Activated CD8-positive, alpha-beta memory T cell treated with anti-CD3 and anti-CD28 coated beads, Interleukin-2, amount 10 ng/mL, durations not matched to agents 7 days and 5 days (primary cell): ENCODE measurements around the gene ABLIM2. TPM values are rescaled to one million over a fixed set of nuclear protein-coding genes. Genes with fewer than 3 reads are reported as not detected.

Experiments used
- ATAC-seq: fragments of 150-1000 bp; cut with Tn5 transposase; one replicate; pipeline ENCODE4 v1.10.0; 2021; ENCODE audit warnings: moderate library complexity
- CTCF ChIA-PET: fragments of 350-600 bp; sonication (Branson Sonifier 250); formaldehyde crosslinking; loops from one replicate; lab custom pipeline; 2021; ENCODE audit warnings: antibody characterized with exemption; lab: Charles Lee
- DNase-seq: peaks from one replicate; pipeline ENCODE4 v3.0.0-alpha.2; 2020
- H3K27ac Mint-ChIP-seq: one replicate; pipeline ENCODE4 v1.8.0; 2021; ENCODE audit warnings: mild to moderate bottlenecking, mixed read lengths
- H3K27me3 Mint-ChIP-seq: one replicate; pipeline ENCODE4 v1.8.0; 2021; ENCODE audit warnings: mixed read lengths
- H3K36me3 Mint-ChIP-seq: one replicate; pipeline ENCODE4 v1.8.0; 2021; ENCODE audit warnings: mild to moderate bottlenecking, mixed read lengths
- H3K4me1 Mint-ChIP-seq: one replicate; pipeline ENCODE4 v1.8.0; 2021; ENCODE audit warnings: mixed read lengths
- H3K4me3 Mint-ChIP-seq: one replicate; pipeline ENCODE4 v1.8.0; 2021; ENCODE audit warnings: mild to moderate bottlenecking, moderate library complexity, mixed read lengths
- H3K9me3 Mint-ChIP-seq: one replicate; pipeline ENCODE4 v1.8.0; 2022; ENCODE audit warnings: low read depth, mixed read lengths
- total RNA-seq, 2 experiments: library from RNA; stranded (reverse); gene quantifications; one replicate each; pipeline ENCODE4 v1.2.3, GENCODE V29; 2021

ABLIM2 gene
- total RNA-seq, 2 experiments from 2014 or later = 0.19 TPM; not detected in 1

GRCh38 chr4:8085491-8086117 is 73.0 kb downstream of the ABLIM2 start:
- H3K9me3 Mint-ChIP-seq = no peaks in the 10 kb centered on the region
- CTCF ChIA-PET = no interaction called here

DNA sequence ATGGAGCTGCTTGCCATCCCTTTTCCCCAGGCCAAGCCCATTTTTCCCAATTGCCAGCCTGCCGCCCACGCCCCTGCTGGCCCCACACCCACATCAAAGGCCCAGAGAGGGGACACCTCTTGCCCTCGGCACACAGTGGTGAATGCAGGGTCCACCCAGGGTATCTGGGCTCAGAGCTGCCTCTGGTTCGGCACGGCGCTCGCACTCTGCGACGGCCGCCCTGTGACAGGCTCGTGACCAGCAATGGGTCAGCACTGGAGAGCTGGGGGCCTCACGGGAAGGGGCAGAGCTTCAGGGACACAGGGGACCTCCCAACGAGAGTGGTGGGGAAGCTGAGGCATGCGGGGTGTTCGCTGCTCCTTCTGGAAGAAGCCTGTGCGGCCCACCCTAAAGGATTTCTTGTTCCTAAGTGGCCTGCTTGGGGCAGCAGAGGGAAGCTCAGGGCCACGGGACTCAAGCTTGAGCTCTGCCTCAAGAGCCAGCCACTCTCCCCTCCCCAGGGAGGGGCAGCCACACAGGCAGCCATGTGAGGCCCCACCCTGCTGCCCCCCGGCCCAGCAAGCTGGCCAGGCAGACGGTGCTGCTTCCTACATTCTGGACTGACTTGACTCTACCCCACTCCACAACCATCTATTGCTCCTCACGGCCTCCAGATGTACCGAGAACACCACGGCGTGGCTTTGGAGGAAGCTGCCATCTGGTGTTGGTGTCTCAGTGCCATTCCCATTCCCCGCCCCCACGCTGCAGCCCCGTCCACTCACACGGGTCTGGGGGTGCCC is 73.7 kb downstream of the ABLIM2 start:
- DNase-seq (no peak), ATAC-seq (no peak)
- Mint-ChIP-seq H3K4me3 (no peak overlapping the region), H3K36me3 (no peaks in the 10 kb centered on the region), H3K9me3 (no peaks in the 10 kb centered on the region), H3K27ac (no peak overlapping the region), H3K4me1 (no peaks in the 10 kb centered on the region), H3K27me3 (no peaks in the 10 kb centered on the region)
- CTCF ChIA-PET = no interaction called here

More at GRCh38 chr4:8085491-8086117, 73.0 kb downstream of the ABLIM2 start:
- DNase-seq (no peak), ATAC-seq (no peak)
- Mint-ChIP-seq H3K4me1 (no peaks in the 10 kb centered on the region), H3K27me3 (no peaks in the 10 kb centered on the region), H3K4me3 (no peak overlapping the region), H3K36me3 (no peaks in the 10 kb centered on the region), H3K27ac (no peak overlapping the region)

- Mint-ChIP-seq H3K9me3 (no peaks in the 10 kb centered on the region), H3K36me3 (no peaks in the 10 kb centered on the region), H3K27me3 (no peaks in the 10 kb centered on the region), H3K4me3 (no peak overlapping the region), H3K4me1 (no peaks in the 10 kb centered on the region), H3K27ac (no peak overlapping the region)
- ATAC-seq (no peak), DNase-seq (no peak)
- CTCF ChIA-PET = no interaction called here
Measured at GRCh38 chr4:8084031-8084660, 74.5 kb downstream of the ABLIM2 start.

GRCh38 chr4:8083086-8083825 is 75.4 kb downstream of the ABLIM2 start:
- no peaks in the 10 kb centered on the region for H3K27me3 Mint-ChIP-seq
- H3K9me3 Mint-ChIP-seq = no peaks in the 10 kb centered on the region
- H3K36me3 Mint-ChIP-seq = no peaks in the 10 kb centered on the region
- H3K4me1 Mint-ChIP-seq = no peaks in the 10 kb centered on the region
- no peak overlapping the region for H3K27ac Mint-ChIP-seq
- CTCF ChIA-PET = no interaction called here
- DNase-seq (no peak), ATAC-seq (no peak)
- no peak overlapping the region for H3K4me3 Mint-ChIP-seq

- Mint-ChIP-seq H3K27ac (no peak overlapping the region), H3K36me3 (no peaks in the 10 kb centered on the region), H3K4me3 (no peak overlapping the region), H3K27me3 (no peaks in the 10 kb centered on the region), H3K4me1 (no peaks in the 10 kb centered on the region), H3K9me3 (no peaks in the 10 kb centered on the region)
- CTCF ChIA-PET = no interaction called here
- DNase-seq (no peak), ATAC-seq (no peak)
Measured at GRCh38 chr4:8082517-8083055, 76.0 kb downstream of the ABLIM2 start.

GRCh38 chr4:8081621-8082516 is 76.7 kb downstream of the ABLIM2 start:
- no peak overlapping the region for H3K27ac Mint-ChIP-seq
- ATAC-seq (no peak), DNase-seq (no peak)
- H3K4me1 Mint-ChIP-seq = no peaks in the 10 kb centered on the region
- CTCF ChIA-PET = no interaction called here
- H3K9me3 Mint-ChIP-seq = no peaks in the 10 kb centered on the region
- no peak overlapping the region for H3K4me3 Mint-ChIP-seq
- no peaks in the 10 kb centered on the region for H3K36me3 Mint-ChIP-seq
- H3K27me3 Mint-ChIP-seq = no peaks in the 10 kb centered on the region

DNA sequence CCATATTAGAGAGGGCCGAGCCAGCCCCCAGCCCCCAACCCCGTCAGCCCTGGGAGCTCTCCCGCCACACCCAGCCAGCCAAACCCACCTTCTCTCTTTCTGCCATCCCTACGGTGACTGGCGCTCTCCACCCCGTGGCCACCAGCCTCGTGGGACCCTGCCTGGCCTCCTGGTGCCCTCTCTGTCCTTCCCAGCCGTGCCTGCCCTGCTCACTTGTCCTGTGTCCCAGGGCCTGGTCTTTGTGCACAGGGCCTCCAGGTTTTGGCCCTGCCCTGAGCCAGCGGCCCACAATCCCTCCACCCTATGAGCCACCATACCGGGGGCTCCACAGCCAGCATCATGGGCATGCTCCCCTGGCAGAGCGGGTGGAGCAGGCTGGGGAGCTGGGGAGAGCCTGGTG is 77.4 kb downstream of the ABLIM2 start:
- no peaks in the 10 kb centered on the region for H3K27me3 Mint-ChIP-seq
- CTCF ChIA-PET = no interaction called here
- no peaks in the 10 kb centered on the region for H3K36me3 Mint-ChIP-seq
- no peak for ATAC-seq
- no peak overlapping the region for H3K27ac Mint-ChIP-seq
- no peaks in the 10 kb centered on the region for H3K9me3 Mint-ChIP-seq
- DNase-seq = no peak
- no peak overlapping the region for H3K4me3 Mint-ChIP-seq
- no peaks in the 10 kb centered on the region for H3K4me1 Mint-ChIP-seq

GRCh38 chr4:8080754-8081065 is 77.9 kb downstream of the ABLIM2 start:
- Mint-ChIP-seq H3K9me3 (no peaks in the 10 kb centered on the region), H3K27ac (no peak overlapping the region), H3K4me1 (no peaks in the 10 kb centered on the region), H3K36me3 (no peaks in the 10 kb centered on the region), H3K4me3 (no peak overlapping the region), H3K27me3 (no peaks in the 10 kb centered on the region)
- CTCF ChIA-PET = interaction anchor here (0.9 kb wide), 1 partner anchor 96 kb away, joined by 3 read pairs; no protein-coding TSS in a partner anchor
- ATAC-seq = no peak
- no peak for DNase-seq

DNA sequence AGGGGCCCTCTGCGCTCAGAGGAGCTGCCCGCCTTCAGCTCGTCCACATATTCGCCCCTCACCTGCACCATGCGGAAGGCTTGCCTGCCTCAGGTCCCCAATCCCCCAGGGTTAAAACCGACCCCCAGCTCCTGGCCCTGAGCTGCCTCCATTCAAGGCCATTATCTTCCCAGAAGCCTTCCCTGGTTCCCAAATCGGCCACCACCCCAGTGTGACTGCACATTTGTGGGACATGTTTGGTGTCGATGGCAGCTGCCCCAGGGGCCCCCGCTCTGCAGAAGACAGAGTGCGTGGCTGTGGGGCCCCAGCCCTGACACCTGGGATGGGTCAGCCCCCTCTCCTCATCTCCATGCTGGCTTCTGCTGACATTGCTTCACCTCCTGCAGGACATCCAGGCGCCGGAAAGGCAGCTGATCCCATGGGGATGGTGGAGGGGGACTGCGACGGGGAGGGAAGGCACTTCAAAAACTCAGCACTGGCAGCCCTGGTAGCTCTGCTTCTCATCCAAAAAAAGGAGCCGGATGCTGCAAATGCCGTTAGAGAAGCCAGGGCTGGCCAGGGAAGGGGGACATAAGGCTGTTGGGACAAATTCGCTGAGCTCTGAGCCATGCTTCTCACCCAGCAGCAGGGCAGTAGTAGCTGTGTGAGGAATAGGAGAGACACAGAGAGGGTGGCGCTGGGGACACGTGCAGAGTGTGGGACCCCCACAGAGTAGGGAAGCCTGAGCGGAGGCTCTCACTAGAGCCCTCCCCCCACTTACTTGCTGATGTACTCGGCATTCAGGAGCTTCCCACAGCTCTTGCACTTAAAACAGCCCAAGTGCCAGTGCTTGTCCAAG is 78.5 kb downstream of the ABLIM2 start:
- Mint-ChIP-seq H3K9me3 (no peaks in the 10 kb centered on the region), H3K4me3 (no peak overlapping the region), H3K4me1 (no peaks in the 10 kb centered on the region), H3K27me3 (no peaks in the 10 kb centered on the region), H3K36me3 (no peaks in the 10 kb centered on the region), H3K27ac (no peak overlapping the region)
- no peak for ATAC-seq
- DNase-seq = no peak
- CTCF ChIA-PET = interaction anchor here (0.9 kb wide), 1 partner anchor 96 kb away, joined by 3 read pairs; no protein-coding TSS in a partner anchor

- Mint-ChIP-seq H3K4me1 (no peaks in the 10 kb centered on the region), H3K9me3 (no peaks in the 10 kb centered on the region), H3K4me3 (no peak overlapping the region), H3K36me3 (no peaks in the 10 kb centered on the region), H3K27me3 (no peaks in the 10 kb centered on the region), H3K27ac (no peak overlapping the region)
- ATAC-seq (no peak), DNase-seq (no peak)
- CTCF ChIA-PET = no interaction called here
Measured at GRCh38 chr4:8079031-8079885, 79.4 kb downstream of the ABLIM2 start.

GRCh38 chr4:8078610-8079015 is 80.0 kb downstream of the ABLIM2 start:
- no peak overlapping the region for H3K4me3 Mint-ChIP-seq
- H3K4me1 Mint-ChIP-seq = no peaks in the 10 kb centered on the region
- no peak for ATAC-seq
- DNase-seq = no peak
- H3K9me3 Mint-ChIP-seq = no peaks in the 10 kb centered on the region
- CTCF ChIA-PET = no interaction called here
- no peak overlapping the region for H3K27ac Mint-ChIP-seq
- H3K27me3 Mint-ChIP-seq = no peaks in the 10 kb centered on the region
- H3K36me3 Mint-ChIP-seq = no peaks in the 10 kb centered on the region
